Peyer's patch (tissue), 4 donors: ENCODE data around the gene WDHD1. TPM values are rescaled to one million over a fixed set of nuclear protein-coding genes. Genes with fewer than 3 reads are reported as not detected.
"Not testable (repeated sequence)": the region's sequence is repeated elsewhere in the genome, so short reads cannot be mapped to it uniquely, and the experiment has no call there.

ENCODE experiments used
- DNase-seq, 3 donors: peaks; one replicate each; pipeline ENCODE4 v3.0.0-alpha.2; 2017 to 2019
- H3K27ac ChIP-seq, 4 donors: fragments of 200-600 bp; sonication (generic); one replicate each; pipeline ENCODE4 v1.5.1; 2016 to 2019
- H3K27me3 ChIP-seq, 2 donors: fragments of 200-600 bp; sonication (generic); one replicate each; pipeline ENCODE4 v1.5.1; 2019
- H3K36me3 ChIP-seq, 3 donors: fragments of 200-600 bp; sonication (generic); one replicate each; pipeline ENCODE4 v1.5.1; 2016 to 2019
- H3K4me1 ChIP-seq, 4 donors: fragments of 200-600 bp; sonication (generic); one replicate each; pipeline ENCODE4 v1.5.1; 2016 to 2019
- H3K4me3 ChIP-seq, 4 donors: fragments of 200-600 bp; sonication (generic); 1 replicate in 3 of 4; 2 replicates in 1 of 4; pipeline ENCODE4 v1.5.1; 2016 to 2019; ENCODE audit warnings: mild to moderate bottlenecking in 1 of 4
- H3K9me3 ChIP-seq, 4 donors: fragments of 200-600 bp; sonication (generic); one replicate each; pipeline ENCODE4 v1.5.1; 2016 to 2019; ENCODE audit warnings: mild to moderate bottlenecking in 1 of 4
- POLR2A ChIP-seq, 2 donors: fragments of 450-650 bp; IDR thresholded peaks; one replicate each; pipeline ENCODE4 v1.5.1; 2017; ENCODE audit warnings: antibody characterized with exemption in 2 of 2, mild to moderate bottlenecking in 2 of 2, moderate library complexity in 2 of 2
- total RNA-seq, 4 donors: library from RNA; depleted of rRNA; stranded (reverse); fragments of >200 nt; gene quantifications; one replicate each; pipeline ENCODE4 v1.1.0, GENCODE V29; 2016
- TF ChIP-seq, protein P1 (sequence below), 6 experiments: fragments of 450-650 bp in 4 of 6; fragments of 200-600 bp in 2 of 6; sonication (generic) in 1 of 6; IDR thresholded peaks; one replicate each; pipeline ENCODE4 v1.5.1; 2017 to 2019; ENCODE audit warnings: antibody characterized with exemption in 6 of 6, mild to moderate bottlenecking in 3 of 6, moderate library complexity in 1 of 6

The WDHD1 gene
- total RNA-seq, 4 donors from 2014 or later: 0.70 to 2.5 (median 1.0) TPM

DNA sequence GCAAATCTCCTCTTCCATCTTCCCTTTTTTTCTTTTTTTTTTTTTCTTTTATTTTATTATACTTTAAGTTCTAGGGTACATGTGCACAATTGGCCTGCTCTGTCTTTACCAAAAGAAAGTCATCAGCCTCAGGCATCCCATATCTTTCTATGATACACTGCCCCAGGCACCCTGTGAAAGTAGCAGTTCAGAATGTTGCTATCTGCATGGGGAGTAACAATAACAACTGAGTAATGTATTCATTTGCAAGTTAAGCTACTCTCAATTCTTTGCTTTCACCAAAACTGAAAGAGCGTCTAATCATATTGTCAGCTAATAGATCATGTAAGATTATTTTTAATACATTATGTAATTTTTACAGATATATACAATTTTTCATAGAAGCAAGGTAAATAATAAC lies 110.8 kb downstream of the WDHD1 start:
- Histone ChIP-seq H3K27me3 (no peaks in the 10 kb centered on the region), H3K36me3 (no peaks in the 10 kb centered on the region), H3K9me3 (no peaks in the 10 kb centered on the region), H3K4me3 (no peak overlapping the region), H3K4me1 (no peaks in the 10 kb centered on the region), H3K27ac (no peak overlapping the region)
- TF ChIP-seq, protein P1, sequence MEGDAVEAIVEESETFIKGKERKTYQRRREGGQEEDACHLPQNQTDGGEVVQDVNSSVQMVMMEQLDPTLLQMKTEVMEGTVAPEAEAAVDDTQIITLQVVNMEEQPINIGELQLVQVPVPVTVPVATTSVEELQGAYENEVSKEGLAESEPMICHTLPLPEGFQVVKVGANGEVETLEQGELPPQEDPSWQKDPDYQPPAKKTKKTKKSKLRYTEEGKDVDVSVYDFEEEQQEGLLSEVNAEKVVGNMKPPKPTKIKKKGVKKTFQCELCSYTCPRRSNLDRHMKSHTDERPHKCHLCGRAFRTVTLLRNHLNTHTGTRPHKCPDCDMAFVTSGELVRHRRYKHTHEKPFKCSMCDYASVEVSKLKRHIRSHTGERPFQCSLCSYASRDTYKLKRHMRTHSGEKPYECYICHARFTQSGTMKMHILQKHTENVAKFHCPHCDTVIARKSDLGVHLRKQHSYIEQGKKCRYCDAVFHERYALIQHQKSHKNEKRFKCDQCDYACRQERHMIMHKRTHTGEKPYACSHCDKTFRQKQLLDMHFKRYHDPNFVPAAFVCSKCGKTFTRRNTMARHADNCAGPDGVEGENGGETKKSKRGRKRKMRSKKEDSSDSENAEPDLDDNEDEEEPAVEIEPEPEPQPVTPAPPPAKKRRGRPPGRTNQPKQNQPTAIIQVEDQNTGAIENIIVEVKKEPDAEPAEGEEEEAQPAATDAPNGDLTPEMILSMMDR (IDR thresholded peaks at IDR 0.05): no peak
- TF ChIP-seq POLR2A (IDR thresholded peaks at IDR 0.05): no peak
- DNase-seq: no peak

DNA sequence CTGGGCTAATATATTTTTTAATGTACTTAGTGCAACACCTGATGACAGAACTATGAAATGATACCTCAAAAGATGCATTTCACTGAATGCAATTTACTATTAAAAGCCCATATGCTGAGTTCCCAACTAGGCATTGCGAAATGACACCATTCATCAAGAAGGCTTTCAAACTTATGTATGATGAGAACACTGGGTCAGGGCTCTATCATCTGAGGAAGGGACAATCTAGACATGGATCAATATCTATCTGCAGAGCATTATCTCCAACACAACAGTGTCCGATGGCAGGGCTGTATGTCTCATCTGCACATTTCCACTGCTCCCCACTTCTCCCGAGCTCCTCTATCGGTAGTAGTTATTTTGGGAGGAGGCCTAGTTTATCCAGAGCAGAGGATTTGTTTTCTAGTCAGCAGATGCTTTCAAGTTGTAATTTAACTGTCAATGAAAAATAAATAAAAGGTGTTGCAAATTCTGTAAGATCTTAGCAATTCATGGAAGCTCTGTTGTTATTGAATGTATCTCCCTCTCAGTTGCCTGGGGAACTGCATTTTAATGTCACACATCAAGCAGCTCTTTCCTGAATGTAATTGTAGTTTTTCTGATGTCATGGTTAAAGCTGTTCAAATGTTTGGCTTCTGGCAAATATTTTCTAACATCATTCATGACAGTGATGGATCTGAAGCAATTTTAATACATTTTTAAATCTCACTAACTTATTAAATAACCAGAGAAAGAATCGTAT lies 116.9 kb downstream of the WDHD1 start:
- no peak for DNase-seq
- H3K27me3 ChIP-seq: no peaks in the 10 kb centered on the region
- H3K36me3 ChIP-seq: no peaks in the 10 kb centered on the region
- no peak overlapping the region for H3K4me3 ChIP-seq
- H3K27ac ChIP-seq: no peak overlapping the region
- TF ChIP-seq, protein P1 (IDR thresholded peaks at IDR 0.05): no peak
- TF ChIP-seq POLR2A (IDR thresholded peaks at IDR 0.05): no peak
- no peaks in the 10 kb centered on the region for H3K9me3 ChIP-seq
- no peaks in the 10 kb centered on the region for H3K4me1 ChIP-seq

DNA sequence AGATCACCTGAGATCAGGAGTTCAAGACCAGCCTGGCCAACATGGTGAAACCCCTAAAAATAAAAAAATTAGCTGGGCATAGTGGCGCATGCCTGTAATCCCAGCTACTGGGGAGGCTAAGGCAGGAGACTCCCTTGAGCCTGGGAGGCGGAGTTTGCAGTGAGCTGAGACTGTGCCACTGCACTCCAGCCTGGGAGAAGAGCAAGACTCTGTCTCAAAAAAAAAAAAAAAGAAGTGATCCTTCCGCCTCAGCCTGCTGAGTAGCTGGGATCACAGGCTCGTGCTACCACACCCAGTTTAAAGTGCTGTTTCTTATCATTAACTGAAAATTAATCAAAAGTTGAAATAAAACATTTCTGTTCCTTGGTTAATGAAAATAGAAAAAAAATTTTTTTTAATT lies 117.9 kb downstream of the WDHD1 start:
- H3K27ac ChIP-seq, H3K27me3 ChIP-seq, H3K36me3 ChIP-seq, H3K4me1 ChIP-seq, H3K4me3 ChIP-seq, H3K9me3 ChIP-seq, DNase-seq: not testable (repeated sequence)

DNA sequence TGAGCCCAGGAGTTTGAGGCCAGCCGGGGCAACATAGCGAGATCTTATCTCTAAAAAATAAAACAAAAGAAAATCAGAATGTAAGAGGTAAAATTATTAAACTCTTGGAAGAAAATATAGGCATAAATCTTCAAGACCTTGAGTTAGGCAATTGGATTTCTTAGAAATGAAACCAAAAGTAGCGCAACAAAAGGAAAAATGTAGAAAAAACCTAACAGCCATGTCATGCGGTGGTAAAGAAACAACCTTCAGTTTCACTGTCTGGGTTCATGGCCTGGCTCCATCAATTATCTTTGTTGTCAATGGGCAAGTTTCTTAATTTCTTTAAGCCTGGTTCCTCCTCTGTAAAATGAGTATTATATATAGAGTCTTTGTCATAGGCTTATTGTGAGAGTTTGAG lies 118.7 kb downstream of the WDHD1 start:
- Histone ChIP-seq H3K4me3 (no peak overlapping the region), H3K36me3 (no peaks in the 10 kb centered on the region), H3K27ac (no peak overlapping the region), H3K9me3 (no peaks in the 10 kb centered on the region), H3K4me1 (no peaks in the 10 kb centered on the region), H3K27me3 (no peaks in the 10 kb centered on the region)
- DNase-seq: no peak
- TF ChIP-seq, protein P1 (IDR thresholded peaks at IDR 0.05): no peak
- no peak for TF ChIP-seq POLR2A (IDR thresholded peaks at IDR 0.05)

DNA sequence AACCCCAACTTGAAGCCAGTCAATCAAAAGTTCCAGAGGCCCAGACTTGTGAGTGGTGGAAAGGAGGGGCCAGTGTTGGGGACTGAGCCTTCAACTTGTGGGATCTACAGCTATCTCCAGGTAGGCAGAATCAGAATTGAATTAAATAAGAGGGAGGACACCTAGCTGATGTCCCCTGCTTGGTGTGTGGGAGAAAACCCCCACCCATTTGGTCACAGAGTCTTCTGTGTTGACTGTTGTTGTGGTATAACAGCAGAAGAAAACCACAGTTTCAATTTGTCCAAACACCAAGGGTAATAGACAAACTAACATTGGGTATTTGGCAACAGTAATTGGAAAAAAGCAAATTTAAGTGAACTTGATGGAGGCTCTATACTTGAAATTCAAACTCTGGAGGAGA lies 120.8 kb downstream of the WDHD1 start:
- no peaks in the 10 kb centered on the region for H3K27me3 ChIP-seq
- peaks cover 0 to 4% (median 0%) of the 10 kb centered on the region in 4 donors for H3K4me1 ChIP-seq
- TF ChIP-seq POLR2A (IDR thresholded peaks at IDR 0.05): no peak
- TF ChIP-seq, protein P1 (IDR thresholded peaks at IDR 0.05): no peak
- no peak for DNase-seq
- no peak overlapping the region for H3K27ac ChIP-seq
- H3K9me3 ChIP-seq: no peaks in the 10 kb centered on the region
- H3K36me3 ChIP-seq: no peaks in the 10 kb centered on the region
- no peak overlapping the region for H3K4me3 ChIP-seq

DNA sequence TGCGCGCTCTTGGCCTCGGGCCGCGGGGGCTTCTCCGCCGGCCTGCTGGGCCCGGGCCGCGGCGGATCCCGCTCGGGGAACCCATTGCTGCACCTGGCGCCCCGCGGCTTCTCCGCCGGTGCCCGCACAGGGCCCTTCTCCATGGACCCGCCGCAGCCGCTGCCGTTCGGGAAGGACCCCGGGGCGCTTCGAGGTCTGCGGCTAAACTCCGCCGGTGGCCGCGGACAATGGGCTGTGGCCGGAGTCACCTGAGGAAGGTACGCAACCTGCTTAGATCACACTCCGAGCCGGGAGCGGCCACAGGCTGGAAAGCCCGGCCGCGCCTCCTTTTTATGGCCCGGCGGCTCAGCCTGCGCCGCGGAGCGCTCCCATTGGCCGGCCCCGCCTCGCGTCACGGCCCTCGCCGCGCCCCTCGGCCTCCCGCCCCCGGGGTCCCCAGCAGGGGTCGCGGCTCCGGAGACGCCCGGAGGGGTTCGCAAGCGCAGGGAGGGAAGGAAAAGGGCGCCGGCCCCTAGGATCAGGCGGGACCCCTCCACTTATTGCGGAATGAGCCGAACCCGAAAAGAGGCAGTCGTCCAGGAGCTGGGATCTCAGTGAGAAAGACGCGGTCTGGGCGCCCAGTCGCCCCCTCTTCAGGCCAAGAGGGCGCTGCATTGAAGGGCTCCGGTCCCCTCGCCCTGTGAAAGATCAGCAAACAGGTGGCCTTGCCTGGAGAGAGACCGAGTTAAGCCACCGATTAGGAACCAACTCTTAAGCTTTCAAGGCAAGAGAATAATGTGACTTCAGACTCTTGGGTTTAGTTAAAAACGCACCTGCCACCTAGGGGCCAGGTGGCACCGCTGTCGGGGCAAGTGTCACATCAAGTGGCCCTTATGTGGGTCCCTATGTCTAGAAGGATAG lies 124.1 kb downstream of the WDHD1 start, which contains the start of gene GCH1:
GCH1 (minus strand) TSS at position 306 of the 900 bp plus-strand sequence; CDS start at position 143, 163 bp downstream.
- no peaks in the 10 kb centered on the region for H3K27me3 ChIP-seq
- TF ChIP-seq POLR2A (IDR thresholded peaks at IDR 0.05): peak; percentile 89 to 95
- TF ChIP-seq, protein P1 (IDR thresholded peaks at IDR 0.05): peak; percentile 34 to 62 (median 48)

More for the DNA sequence above, 124.1 kb downstream of the WDHD1 start, which contains the start of gene GCH1:
- no peaks in the 10 kb centered on the region for H3K9me3 ChIP-seq
- peaks cover 0 to 6% (median 0%) of the 10 kb centered on the region in 4 donors for H3K4me1 ChIP-seq
- H3K4me3 ChIP-seq: peak within 1 kb of the TSS; percentile 87 to 92 (median 92)
- H3K36me3 ChIP-seq: no peaks in the 10 kb centered on the region
- DNase-seq: peak; percentile 85 to 94 (median 92)
- peak within 1 kb of the TSS; percentile 93 to 99 (median 97) for H3K27ac ChIP-seq
